Loucy (cell line): Measurements from ENCODE around the gene SMYD2.

Experiments
- H2AFZ ChIP-seq: fragments of 200-600 bp; sonication (generic); 2 replicates; pipeline ENCODE4 v1.6.0; 2016; ENCODE audit warnings: antibody characterized with exemption, mild to moderate bottlenecking, low read length, moderate library complexity
- H3F3A ChIP-seq: fragments of 200-600 bp; 2 replicates; pipeline ENCODE4 v1.6.0; 2016; ENCODE audit warnings: antibody characterized with exemption, low read depth, mild to moderate bottlenecking
- H3K27me3 ChIP-seq: fragments of 200-600 bp; sonication (generic); 2 replicates; pipeline ENCODE4 v1.6.1; 2014; ENCODE audit warnings: low read length, mild to moderate bottlenecking; ENCODE audit not compliant: insufficient read depth, poor library complexity, severe bottlenecking
- H3K36me3 ChIP-seq: fragments of 200-600 bp; sonication (generic); 2 replicates; pipeline ENCODE4 v1.6.1; 2016; ENCODE audit warnings: low read length; ENCODE audit not compliant: insufficient read depth
- H3K4me1 ChIP-seq: fragments of 200-600 bp; sonication (generic); 2 replicates; pipeline ENCODE4 v1.5.1; 2014; ENCODE audit warnings: low read length, mild to moderate bottlenecking; ENCODE audit not compliant: insufficient read depth, poor library complexity, severe bottlenecking
- H3K4me2 ChIP-seq: fragments of 200-600 bp; sonication (generic); 2 replicates; pipeline ENCODE4 v1.6.0; 2014; ENCODE audit warnings: antibody characterized with exemption, low read length, low read depth, mild to moderate bottlenecking; ENCODE audit not compliant: poor library complexity, severe bottlenecking
- H3K4me3 ChIP-seq: fragments of 200-600 bp; sonication (generic); 2 replicates; pipeline ENCODE4 v1.5.1; 2014; ENCODE audit warnings: low read length, mild to moderate bottlenecking, mixed read lengths; ENCODE audit not compliant: poor library complexity, severe bottlenecking
- H3K79me2 ChIP-seq: fragments of 200-600 bp; sonication (generic); 2 replicates; pipeline ENCODE4 v1.6.1; 2014; ENCODE audit warnings: low read length; ENCODE audit not compliant: insufficient read depth
- H3K9ac ChIP-seq: fragments of 200-600 bp; sonication (generic); 2 replicates; pipeline ENCODE4 v1.6.0; 2014; ENCODE audit warnings: mild to moderate bottlenecking, low read depth, low read length, moderate library complexity; ENCODE audit not compliant: poor library complexity, severe bottlenecking
- H3K9me2 ChIP-seq: fragments of 200-600 bp; sonication (generic); replicated peaks from 2 replicates; pipeline ENCODE4 v1.6.1; 2016; ENCODE audit warnings: low read depth, low read length, mixed read lengths
- H3K9me3 ChIP-seq: fragments of 200-600 bp; sonication (generic); 2 replicates; pipeline ENCODE4 v1.6.1; 2014; ENCODE audit warnings: mild to moderate bottlenecking, antibody characterized with exemption, low read length, low read depth; ENCODE audit not compliant: insufficient read depth
- H4K20me1 ChIP-seq: fragments of 200-600 bp; sonication (generic); 2 replicates; pipeline ENCODE4 v1.6.0; 2014; ENCODE audit warnings: antibody characterized with exemption, low read length, mild to moderate bottlenecking; ENCODE audit not compliant: insufficient read depth, poor library complexity, severe bottlenecking
- CTCF ChIP-seq: fragments of 200-600 bp; sonication (generic); conservative IDR thresholded peaks from 2 replicates; pipeline ENCODE4 v1.5.1; 2014; ENCODE audit warnings: mild to moderate bottlenecking, antibody characterized with exemption, low read length
- EZH2phosphoT487 ChIP-seq: fragments of 200-600 bp; IDR thresholded peaks from 2 replicates; pipeline ENCODE4 v1.6.1; 2018; ENCODE audit warnings: antibody characterized with exemption, mild to moderate bottlenecking, moderate library complexity, borderline replicate concordance

The SMYD2 gene

GRCh38 chr1:214316593-214316992 is 35.6 kb downstream of the SMYD2 start:
- H3K4me3 ChIP-seq = no peak overlapping the region
- TF ChIP-seq EZH2phosphoT487 (no peak), CTCF (no peak)
- H2AFZ ChIP-seq = no peak overlapping the region
- H3F3A ChIP-seq = no peaks in the 10 kb centered on the region
- H3K9me3 ChIP-seq = no peaks in the 10 kb centered on the region
- no peaks in the 10 kb centered on the region for H4K20me1 ChIP-seq
- H3K4me2 ChIP-seq = no peak overlapping the region
- H3K9me2 ChIP-seq = no peaks in the 10 kb centered on the region
- peaks cover 86% of the 10 kb centered on the region for H3K36me3 ChIP-seq
- no peaks in the 10 kb centered on the region for H3K4me1 ChIP-seq
- no peaks in the 10 kb centered on the region for H3K27me3 ChIP-seq
- no peak overlapping the region for H3K9ac ChIP-seq
- peaks cover 38% of the 10 kb centered on the region for H3K79me2 ChIP-seq

- no peak overlapping the region for H2AFZ ChIP-seq
- H4K20me1 ChIP-seq = no peaks in the 10 kb centered on the region
- H3K4me3 ChIP-seq = no peak overlapping the region
- H3K4me2 ChIP-seq = no peak overlapping the region
- TF ChIP-seq CTCF (no peak), EZH2phosphoT487 (no peak)
- no peaks in the 10 kb centered on the region for H3K9me2 ChIP-seq
- H3K9ac ChIP-seq = no peak overlapping the region
- H3K27me3 ChIP-seq = no peaks in the 10 kb centered on the region
- H3K79me2 ChIP-seq = peaks cover 31% of the 10 kb centered on the region
- H3K4me1 ChIP-seq = no peaks in the 10 kb centered on the region
- peaks cover 89% of the 10 kb centered on the region for H3K36me3 ChIP-seq
- no peaks in the 10 kb centered on the region for H3K9me3 ChIP-seq
- H3F3A ChIP-seq = no peaks in the 10 kb centered on the region
Measured at GRCh38 chr1:214317300-214317699, 36.3 kb downstream of the SMYD2 start.

- Histone ChIP-seq H3K79me2 (peaks cover 27% of the 10 kb centered on the region), H3K4me1 (no peaks in the 10 kb centered on the region), H4K20me1 (no peaks in the 10 kb centered on the region), H3K36me3 (peaks cover 90% of the 10 kb centered on the region), H3K27me3 (no peaks in the 10 kb centered on the region), H3K9ac (no peak overlapping the region), H3K4me2 (no peak overlapping the region), H3F3A (no peaks in the 10 kb centered on the region), H3K4me3 (no peak overlapping the region), H3K9me2 (no peaks in the 10 kb centered on the region), H2AFZ (no peak overlapping the region), H3K9me3 (no peaks in the 10 kb centered on the region)
- TF ChIP-seq CTCF (peak; percentile 46), EZH2phosphoT487 (no peak)
Measured at GRCh38 chr1:214317734-214318133, 36.8 kb downstream of the SMYD2 start.
